SW480 (cell line): ENCODE results near the gene FBXO39.
"Not testable (repeated sequence)": the region's sequence is repeated elsewhere in the genome, so short reads cannot be mapped to it uniquely, and the experiment has no call there.

Experiments used
- DNase-seq: peaks from one replicate; pipeline ENCODE4 v3.0.0-alpha.2; 2016; ENCODE audit warnings: low spot score

The FBXO39 gene

GRCh38 chr17:6793748-6794493 is 17.9 kb downstream of the FBXO39 start:
- no peak for DNase-seq

- no peak for DNase-seq
Measured at GRCh38 chr17:6796017-6796886, 20.2 kb downstream of the FBXO39 start.

- peak; percentile 61 for DNase-seq
Measured at GRCh38 chr17:6796887-6797490, 21.0 kb downstream of the FBXO39 start.

- DNase-seq: no peak
Measured at GRCh38 chr17:6797718-6798351, 21.8 kb downstream of the FBXO39 start.

GRCh38 chr17:6799738-6800137 is 23.7 kb downstream of the FBXO39 start:
- no peak for DNase-seq

GRCh38 chr17:6800422-6801027 is 24.5 kb downstream of the FBXO39 start:
- no peak for DNase-seq

GRCh38 chr17:6811510-6811909 is 35.5 kb downstream of the FBXO39 start:
- DNase-seq: no peak

GRCh38 chr17:6812295-6812694 is 36.3 kb downstream of the FBXO39 start:
- no peak for DNase-seq

GRCh38 chr17:6815775-6816174 is 39.8 kb downstream of the FBXO39 start:
- no peak for DNase-seq

GRCh38 chr17:6816368-6816767 is 40.4 kb downstream of the FBXO39 start:
- DNase-seq: not testable (repeated sequence)

GRCh38 chr17:6818938-6819337 is 42.9 kb downstream of the FBXO39 start:
- no peak for DNase-seq

- DNase-seq: no peak
Measured at GRCh38 chr17:6823011-6823442, 47.0 kb downstream of the FBXO39 start.

- DNase-seq: no peak
Measured at GRCh38 chr17:6830383-6830986, 54.5 kb downstream of the FBXO39 start.

GRCh38 chr17:6831661-6832263 is 55.7 kb downstream of the FBXO39 start, which contains the start of gene TEKT1:
TSS of gene TEKT1 (minus strand) at chr17:6831729. CDS start at chr17:6830376, 1,353 bp downstream.
- no peak for DNase-seq
